ENCODE results near the gene FASTK. TPM values are rescaled to one million over a fixed set of nuclear protein-coding genes. Genes with fewer than 3 reads are reported as not detected.

FASTK gene
- total RNA-seq, 1 donor from 2014 or later, result 81.9 TPM

DNA sequence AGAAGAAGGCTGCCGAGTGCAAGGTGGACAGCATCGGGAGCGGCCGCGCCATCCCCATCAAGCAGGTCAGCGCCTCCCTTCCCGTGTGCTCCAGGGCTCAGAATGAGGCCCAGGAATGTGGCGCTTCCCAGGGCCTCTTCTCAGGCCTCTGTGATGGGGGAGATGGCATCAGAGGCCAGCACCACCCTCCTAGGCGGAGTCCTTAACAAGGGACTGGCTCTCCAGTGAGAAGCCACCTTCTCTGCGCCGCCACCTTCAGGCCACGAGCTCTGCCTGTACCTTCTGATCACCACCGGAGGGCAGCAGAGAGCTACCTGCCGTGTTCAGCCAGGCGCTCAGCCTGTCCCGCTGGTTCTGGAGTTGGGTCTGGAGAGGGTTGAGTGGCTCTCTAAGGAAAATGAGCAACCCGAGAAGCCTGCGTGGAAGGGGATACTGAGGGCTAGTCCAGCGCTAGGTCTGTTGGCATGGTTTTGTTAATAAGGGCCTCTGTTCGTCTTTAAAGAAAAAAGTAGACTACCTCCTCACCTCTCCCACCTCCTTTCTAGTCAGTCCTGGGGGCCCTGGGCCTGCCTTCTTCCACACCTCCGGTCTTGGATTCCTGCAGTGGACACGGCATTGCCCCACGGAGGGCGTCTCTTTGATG, 43.3 kb upstream of the FASTK start:
- H3K4me1 Mint-ChIP-seq (ENCODE audit: low read depth), result peaks cover 7% of the 10 kb centered on the region
- H3K4me3 Mint-ChIP-seq (ENCODE audit: low read depth), result peak overlapping the region; percentile 11
- DNase-seq (ENCODE audit: low spot score, unreplicated experiment), result peak; percentile 82
- no peak overlapping the region for H3K27ac Mint-ChIP-seq
- TF ChIP-seq, protein P1, sequence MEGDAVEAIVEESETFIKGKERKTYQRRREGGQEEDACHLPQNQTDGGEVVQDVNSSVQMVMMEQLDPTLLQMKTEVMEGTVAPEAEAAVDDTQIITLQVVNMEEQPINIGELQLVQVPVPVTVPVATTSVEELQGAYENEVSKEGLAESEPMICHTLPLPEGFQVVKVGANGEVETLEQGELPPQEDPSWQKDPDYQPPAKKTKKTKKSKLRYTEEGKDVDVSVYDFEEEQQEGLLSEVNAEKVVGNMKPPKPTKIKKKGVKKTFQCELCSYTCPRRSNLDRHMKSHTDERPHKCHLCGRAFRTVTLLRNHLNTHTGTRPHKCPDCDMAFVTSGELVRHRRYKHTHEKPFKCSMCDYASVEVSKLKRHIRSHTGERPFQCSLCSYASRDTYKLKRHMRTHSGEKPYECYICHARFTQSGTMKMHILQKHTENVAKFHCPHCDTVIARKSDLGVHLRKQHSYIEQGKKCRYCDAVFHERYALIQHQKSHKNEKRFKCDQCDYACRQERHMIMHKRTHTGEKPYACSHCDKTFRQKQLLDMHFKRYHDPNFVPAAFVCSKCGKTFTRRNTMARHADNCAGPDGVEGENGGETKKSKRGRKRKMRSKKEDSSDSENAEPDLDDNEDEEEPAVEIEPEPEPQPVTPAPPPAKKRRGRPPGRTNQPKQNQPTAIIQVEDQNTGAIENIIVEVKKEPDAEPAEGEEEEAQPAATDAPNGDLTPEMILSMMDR (IDR thresholded peaks at IDR 0.05; ENCODE audit: unreplicated experiment), result peak; percentile 98
- no peaks in the 10 kb centered on the region for H3K9me3 Mint-ChIP-seq (ENCODE audit: low read depth)
- H3K36me3 Mint-ChIP-seq (ENCODE audit: insufficient read depth), result peaks cover 23% of the 10 kb centered on the region
- peaks cover 3% of the 10 kb centered on the region for H3K27me3 Mint-ChIP-seq

DNA sequence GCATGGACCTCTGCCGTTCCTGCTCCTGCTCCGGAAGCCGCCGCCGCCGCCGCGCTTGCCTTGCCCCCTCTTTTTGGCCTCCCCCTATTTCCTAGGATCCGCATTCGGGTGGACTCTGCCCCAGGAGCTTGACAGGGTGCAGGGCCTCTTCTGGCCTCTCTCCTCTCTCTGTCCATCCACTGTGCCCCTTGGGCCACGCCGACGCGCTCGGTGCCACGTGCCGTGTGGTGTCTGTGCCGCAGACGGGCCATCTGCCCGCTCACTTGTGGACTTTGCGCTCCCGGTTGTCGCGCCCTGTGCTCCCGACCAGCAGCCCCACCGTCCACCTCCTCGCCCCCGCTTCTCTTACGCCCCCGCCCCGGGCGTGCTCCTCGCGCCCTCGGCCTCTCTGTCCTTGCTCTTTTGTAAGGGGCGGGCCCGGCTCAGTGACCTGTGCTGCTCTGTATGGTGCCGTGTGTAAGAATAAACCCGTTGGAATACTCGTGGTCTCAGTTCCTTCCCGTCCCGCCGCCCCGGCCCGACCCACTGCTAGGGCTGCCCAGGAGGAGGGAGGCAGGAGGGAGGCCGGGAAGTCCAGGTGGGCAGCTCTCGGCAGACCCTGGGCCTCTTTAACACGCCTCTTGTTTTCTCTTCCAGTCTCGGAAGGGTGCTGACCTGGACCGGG, 42.7 kb upstream of the FASTK start:
- Mint-ChIP-seq H3K9me3 (ENCODE audit: low read depth) (no peaks in the 10 kb centered on the region), H3K27me3 (peaks cover 3% of the 10 kb centered on the region), H3K4me1 (ENCODE audit: low read depth) (peaks cover 7% of the 10 kb centered on the region), H3K4me3 (ENCODE audit: low read depth) (no peak overlapping the region), H3K27ac (no peak overlapping the region), H3K36me3 (ENCODE audit: insufficient read depth) (peaks cover 24% of the 10 kb centered on the region)
- DNase-seq (ENCODE audit: low spot score, unreplicated experiment), result no peak
- TF ChIP-seq, protein P1 (IDR thresholded peaks at IDR 0.05; ENCODE audit: unreplicated experiment), result no peak

DNA sequence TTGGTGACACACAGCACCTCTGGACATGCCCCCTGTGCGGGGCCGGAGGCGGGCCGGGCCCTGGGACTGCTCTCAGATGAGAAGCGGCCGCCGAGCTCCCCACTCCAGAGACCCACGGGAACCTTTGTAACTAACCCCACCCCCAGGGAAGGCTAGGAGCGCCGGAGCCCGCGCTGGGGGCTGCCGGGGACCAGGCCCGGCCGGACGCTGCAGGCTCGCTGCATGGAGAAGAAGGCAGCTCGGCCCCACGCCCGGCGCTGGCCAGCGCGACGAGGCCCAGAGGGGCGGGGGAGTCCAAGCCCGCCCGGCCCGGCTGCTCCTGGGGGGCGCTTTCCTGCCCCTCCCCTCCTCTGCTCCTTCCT, 42.2 kb upstream of the FASTK start:
- no peak for DNase-seq (ENCODE audit: low spot score, unreplicated experiment)
- Mint-ChIP-seq H3K4me1 (ENCODE audit: low read depth) (peaks cover 7% of the 10 kb centered on the region), H3K9me3 (ENCODE audit: low read depth) (no peaks in the 10 kb centered on the region), H3K36me3 (ENCODE audit: insufficient read depth) (peaks cover 24% of the 10 kb centered on the region), H3K27ac (no peak overlapping the region), H3K4me3 (ENCODE audit: low read depth) (no peak overlapping the region), H3K27me3 (peaks cover 3% of the 10 kb centered on the region)
- TF ChIP-seq, protein P1 (IDR thresholded peaks at IDR 0.05; ENCODE audit: unreplicated experiment), result no peak

DNA sequence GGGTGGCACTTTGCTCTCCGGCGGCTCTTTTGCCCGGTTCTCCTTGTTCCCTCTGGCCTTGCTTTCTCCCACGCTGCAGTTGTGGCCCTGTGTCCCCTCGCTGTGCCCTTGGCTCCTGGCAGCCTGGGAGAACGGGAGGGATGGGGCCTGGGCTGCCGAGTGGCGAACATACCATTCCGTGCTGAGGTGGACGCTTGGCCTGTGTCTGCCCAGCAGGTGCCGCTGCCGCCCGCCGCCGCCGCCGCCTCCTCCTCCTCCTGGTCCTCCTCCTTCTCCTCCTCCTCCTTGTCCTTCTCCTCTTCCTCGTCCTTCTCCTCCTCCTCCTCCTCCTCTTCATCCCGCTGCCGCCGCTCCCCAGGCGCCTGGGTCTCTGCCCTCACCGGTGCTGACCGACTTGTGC, 41.7 kb upstream of the FASTK start:
- Mint-ChIP-seq H3K36me3 (ENCODE audit: insufficient read depth) (peaks cover 24% of the 10 kb centered on the region), H3K9me3 (ENCODE audit: low read depth) (no peaks in the 10 kb centered on the region), H3K4me3 (ENCODE audit: low read depth) (no peak overlapping the region), H3K27me3 (no peaks in the 10 kb centered on the region), H3K27ac (no peak overlapping the region), H3K4me1 (ENCODE audit: low read depth) (peaks cover 7% of the 10 kb centered on the region)
- no peak for DNase-seq (ENCODE audit: low spot score, unreplicated experiment)
- TF ChIP-seq, protein P1 (IDR thresholded peaks at IDR 0.05; ENCODE audit: unreplicated experiment), result peak; percentile 16

DNA sequence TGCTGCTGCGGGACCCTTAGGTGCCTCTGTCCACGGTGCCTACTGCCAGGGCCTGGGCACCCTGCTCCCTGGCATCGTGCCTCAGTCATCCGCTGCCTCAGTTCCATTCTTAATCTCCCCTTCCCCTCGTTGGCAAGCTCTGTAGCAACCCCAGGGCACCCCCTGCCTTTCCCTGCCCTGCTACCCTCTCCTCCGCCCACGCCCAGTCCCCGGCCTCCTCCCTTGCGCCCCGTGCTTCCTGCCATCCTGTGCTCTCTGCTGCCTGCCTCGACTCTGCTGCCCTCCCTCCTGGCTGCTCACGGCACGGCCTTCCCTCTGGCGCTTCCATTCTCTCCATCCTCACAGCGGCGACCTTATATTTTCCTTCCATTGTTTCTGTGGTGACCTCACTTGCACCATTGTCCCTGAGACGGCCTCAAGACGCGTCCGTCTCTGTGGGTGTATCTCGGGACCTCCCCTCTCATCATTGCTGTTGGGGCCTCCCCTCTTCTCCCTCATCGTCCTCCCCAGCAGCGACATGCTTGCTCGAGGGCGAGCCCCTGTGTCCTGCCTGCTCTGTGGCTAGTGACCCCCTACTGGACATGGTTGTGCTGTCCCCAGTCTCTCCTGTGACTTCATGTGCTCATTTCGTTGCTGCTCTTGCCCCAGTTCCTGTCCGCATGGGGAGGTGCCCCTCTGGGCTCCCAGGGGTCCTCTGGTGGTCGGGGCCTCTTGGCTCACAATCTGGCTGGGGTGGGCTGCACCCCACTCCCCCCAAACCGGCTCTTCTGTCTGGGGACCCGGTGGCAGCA, 41.0 kb upstream of the FASTK start:
- no peak for DNase-seq (ENCODE audit: low spot score, unreplicated experiment)
- Mint-ChIP-seq H3K27ac (no peak overlapping the region), H3K9me3 (ENCODE audit: low read depth) (no peaks in the 10 kb centered on the region), H3K27me3 (no peaks in the 10 kb centered on the region), H3K4me3 (ENCODE audit: low read depth) (no peak overlapping the region), H3K36me3 (ENCODE audit: insufficient read depth) (peaks cover 24% of the 10 kb centered on the region), H3K4me1 (ENCODE audit: low read depth) (peaks cover 7% of the 10 kb centered on the region)
- TF ChIP-seq, protein P1 (IDR thresholded peaks at IDR 0.05; ENCODE audit: unreplicated experiment), result no peak
